ENCODE data around the gene RALGPS1.

GRCh38 chr9:126877418-126877817 lies 37.2 kb upstream of the RALGPS1 start:
- TF ChIP-seq, protein P1, sequence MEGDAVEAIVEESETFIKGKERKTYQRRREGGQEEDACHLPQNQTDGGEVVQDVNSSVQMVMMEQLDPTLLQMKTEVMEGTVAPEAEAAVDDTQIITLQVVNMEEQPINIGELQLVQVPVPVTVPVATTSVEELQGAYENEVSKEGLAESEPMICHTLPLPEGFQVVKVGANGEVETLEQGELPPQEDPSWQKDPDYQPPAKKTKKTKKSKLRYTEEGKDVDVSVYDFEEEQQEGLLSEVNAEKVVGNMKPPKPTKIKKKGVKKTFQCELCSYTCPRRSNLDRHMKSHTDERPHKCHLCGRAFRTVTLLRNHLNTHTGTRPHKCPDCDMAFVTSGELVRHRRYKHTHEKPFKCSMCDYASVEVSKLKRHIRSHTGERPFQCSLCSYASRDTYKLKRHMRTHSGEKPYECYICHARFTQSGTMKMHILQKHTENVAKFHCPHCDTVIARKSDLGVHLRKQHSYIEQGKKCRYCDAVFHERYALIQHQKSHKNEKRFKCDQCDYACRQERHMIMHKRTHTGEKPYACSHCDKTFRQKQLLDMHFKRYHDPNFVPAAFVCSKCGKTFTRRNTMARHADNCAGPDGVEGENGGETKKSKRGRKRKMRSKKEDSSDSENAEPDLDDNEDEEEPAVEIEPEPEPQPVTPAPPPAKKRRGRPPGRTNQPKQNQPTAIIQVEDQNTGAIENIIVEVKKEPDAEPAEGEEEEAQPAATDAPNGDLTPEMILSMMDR (IDR thresholded peaks at IDR 0.05): no peak
- no peak for TF ChIP-seq EZH2 (IDR thresholded peaks at IDR 0.05)
- no peak for TF ChIP-seq EZH2phosphoT487 (IDR thresholded peaks at IDR 0.05)
